Measurements from ENCODE around the gene SLC5A1.

The SLC5A1 gene

DNA sequence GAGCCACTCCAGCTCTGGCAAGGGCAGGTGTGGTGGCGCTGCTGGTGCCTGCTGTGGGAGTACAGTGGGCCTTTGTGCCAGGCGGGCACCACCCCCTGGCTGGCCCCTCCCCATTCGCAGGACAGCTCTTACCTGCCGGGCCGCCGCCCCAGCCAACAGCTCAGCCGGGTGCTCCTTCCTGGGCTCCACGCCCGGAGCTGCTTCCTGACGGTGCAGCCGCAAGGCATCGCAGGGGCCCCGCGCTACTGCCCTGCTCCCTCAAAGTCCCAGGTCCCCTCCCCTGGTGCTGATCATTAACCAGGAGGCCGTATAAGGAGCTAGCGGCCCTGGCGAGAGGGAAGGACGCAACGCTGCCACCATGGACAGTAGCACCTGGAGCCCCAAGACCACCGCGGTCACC, at the start of gene SLC5A1:
Gene SLC5A1 (plus strand): TSS at position 338 of the 400 bp plus-strand sequence. CDS start 21 bp downstream, at position 359.
- no peak for ATAC-seq

DNA sequence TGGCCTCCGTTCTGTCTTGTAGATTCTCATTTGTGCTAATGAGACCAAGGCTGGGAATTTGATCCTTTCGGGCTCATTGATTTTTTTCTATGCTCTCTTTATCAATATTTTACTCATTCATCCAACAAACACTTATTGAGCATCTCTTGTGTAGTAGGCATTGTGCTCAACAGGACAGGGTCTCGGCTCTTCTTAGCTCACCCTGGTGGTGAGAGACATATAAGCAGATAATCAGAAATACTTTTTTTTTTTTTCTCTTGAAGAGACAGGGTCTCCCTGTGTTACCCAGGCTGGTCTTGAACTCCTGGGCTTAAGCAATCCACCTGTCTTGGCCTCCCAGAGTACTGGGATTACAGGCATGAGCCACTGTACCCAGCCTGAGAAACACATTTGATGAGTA, 48.0 kb upstream of the SLC5A1 start:
- ATAC-seq, result no peak

GRCh38 chr22:31995807-31996206, 47.3 kb upstream of the SLC5A1 start:
- ATAC-seq, result no peak

- ATAC-seq, result no peak
Observed at GRCh38 chr22:31998784-31999385, 44.2 kb upstream of the SLC5A1 start.

GRCh38 chr22:32000181-32000580, 42.9 kb upstream of the SLC5A1 start:
- ATAC-seq, result no peak

- ATAC-seq, result no peak
Observed at GRCh38 chr22:32005453-32005852, 37.6 kb upstream of the SLC5A1 start.

- ATAC-seq, result no peak
Observed at GRCh38 chr22:32013200-32013599, 29.9 kb upstream of the SLC5A1 start.

DNA sequence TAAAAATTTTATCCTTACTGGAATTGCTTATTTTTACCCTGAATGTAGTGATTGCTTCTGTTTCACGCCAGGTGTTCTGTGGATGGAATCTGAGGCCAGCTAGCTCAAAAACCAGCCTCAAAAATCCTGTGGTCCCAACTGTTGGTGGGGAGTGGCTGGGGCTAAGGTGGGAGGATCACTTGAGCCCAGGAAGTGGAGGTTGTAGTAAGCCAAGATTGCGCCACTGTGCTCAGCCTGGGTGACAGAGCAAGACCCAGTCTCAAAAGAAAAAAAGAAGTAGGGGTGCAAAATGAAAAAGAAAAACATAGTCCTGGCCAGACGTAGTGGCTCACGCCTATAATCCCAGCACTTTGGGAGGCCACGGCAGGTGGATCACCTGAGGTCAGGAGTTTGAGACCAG, 27.0 kb upstream of the SLC5A1 start:
- no peak for ATAC-seq

DNA sequence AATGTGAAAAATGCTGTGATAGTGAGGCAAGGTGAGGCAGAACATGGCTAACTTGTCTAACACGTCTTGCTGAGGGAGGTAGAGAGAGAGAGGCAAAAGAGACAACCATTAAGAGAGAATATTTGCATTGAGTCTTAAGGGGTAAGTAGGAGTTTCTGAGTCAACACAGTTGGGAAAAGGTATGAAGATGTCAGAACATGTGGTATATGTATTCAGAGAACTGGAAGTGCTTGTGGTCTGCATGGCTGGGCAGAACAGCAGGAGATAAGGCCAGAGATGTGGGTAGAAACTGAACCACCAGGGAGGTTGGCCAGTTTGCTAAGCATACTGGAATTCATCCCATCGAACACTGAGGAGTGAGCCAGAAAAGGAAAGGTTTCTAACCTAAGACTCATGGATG, 25.0 kb upstream of the SLC5A1 start:
- ATAC-seq, result no peak

- ATAC-seq, result peak in 1 of 2 donors; percentile 30
Observed at GRCh38 chr22:32020117-32020516, 22.9 kb upstream of the SLC5A1 start.

GRCh38 chr22:32021716-32022115, 21.3 kb upstream of the SLC5A1 start:
- no peak for ATAC-seq

GRCh38 chr22:32023251-32023827, 19.7 kb upstream of the SLC5A1 start:
- no peak for ATAC-seq

GRCh38 chr22:32024796-32025195, 18.3 kb upstream of the SLC5A1 start:
- ATAC-seq, result no peak

DNA sequence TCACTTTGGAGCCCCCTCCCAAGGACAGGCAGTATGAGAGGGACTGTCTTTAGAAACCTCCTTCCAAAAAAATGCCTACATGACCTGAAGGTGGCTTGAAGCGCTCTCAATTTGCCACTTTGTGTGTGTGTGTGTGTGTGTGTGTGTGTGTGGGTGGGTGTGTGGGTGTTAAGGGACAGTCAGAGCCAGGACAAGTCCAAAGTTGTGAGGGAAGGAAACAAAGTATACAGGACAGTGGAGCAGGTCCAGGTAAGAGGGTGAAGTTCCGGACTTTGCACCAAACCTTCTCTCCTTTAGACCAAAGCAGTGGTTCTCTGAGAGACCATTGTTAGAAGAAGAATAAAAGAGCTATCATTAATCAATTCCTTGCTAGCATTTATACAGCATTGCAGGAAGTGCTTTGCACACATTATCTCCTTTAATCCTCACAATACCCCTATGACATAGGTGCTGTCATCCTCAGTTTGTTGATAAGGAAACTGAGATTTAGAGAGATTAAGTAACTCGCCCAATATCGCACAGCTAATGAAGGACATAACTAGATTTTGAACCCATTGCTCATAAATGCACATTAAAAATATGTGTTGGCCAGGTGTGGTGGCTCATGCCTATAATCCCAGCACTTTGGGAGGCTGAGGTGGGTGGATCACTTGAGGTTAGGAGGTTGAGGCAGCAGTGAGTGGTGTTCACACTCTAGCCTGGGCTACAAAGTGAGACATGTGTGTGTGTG, 12.4 kb upstream of the SLC5A1 start:
- ATAC-seq, result no peak

GRCh38 chr22:32031466-32031865, 11.6 kb upstream of the SLC5A1 start:
- ATAC-seq, result no peak

- ATAC-seq, result no peak
Observed at GRCh38 chr22:32034275-32034674, 8.8 kb upstream of the SLC5A1 start.

- ATAC-seq, result no peak
Observed at GRCh38 chr22:32037236-32037635, 5.8 kb upstream of the SLC5A1 start.

DNA sequence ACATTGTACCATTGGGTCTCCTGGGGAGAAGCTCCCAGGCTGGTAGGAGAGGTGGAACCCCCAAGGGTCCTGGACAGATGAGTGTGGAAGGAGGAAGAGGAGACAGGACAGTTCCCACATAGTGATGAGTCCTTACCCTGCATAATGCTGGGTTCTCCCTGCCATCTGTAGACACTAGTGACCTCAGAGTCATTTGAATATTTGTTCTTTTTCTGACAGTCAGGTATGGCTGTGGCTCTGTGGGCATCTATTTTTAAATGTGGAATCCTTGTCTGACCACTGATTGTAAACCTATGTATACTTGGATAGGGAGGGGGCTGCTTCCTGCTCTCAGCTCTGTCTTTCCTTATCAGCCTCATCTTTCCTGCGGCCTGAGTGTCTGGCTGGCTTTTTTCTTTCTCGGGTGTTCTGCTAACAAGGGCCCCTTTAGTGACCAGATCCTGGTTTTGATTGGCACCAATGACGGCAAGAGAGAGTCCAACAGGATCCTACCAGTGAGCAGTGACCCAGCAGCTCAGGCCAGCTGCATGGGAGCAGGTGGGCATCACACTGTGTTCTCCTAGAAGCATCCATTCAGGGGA, 2.6 kb upstream of the SLC5A1 start:
- no peak for ATAC-seq

GRCh38 chr22:32043391-32043790, 330 bp downstream of the SLC5A1 start:
- ATAC-seq, result no peak

GRCh38 chr22:32044477-32044876, 1.4 kb downstream of the SLC5A1 start:
- ATAC-seq, result no peak

DNA sequence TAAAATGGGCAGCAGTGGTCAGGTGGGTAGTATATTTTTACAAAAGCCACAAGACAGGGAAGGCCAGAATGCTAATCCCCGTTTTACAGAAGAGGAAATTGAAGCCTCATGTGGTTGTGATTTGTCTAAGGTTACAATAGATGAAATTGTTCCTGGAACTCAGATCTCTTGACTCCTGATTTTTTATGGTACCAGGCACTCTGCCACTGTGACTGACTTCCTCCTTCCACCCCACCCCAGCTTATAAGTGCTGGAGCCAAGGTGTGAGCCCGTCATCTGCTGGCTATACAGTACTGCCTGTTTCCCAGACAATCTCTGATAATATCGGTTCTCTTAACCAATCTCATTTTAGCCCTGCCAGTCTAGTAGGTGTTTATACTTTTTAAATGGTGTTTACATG, 1.9 kb downstream of the SLC5A1 start:
- no peak for ATAC-seq

GRCh38 chr22:32048069-32048468, 5.0 kb downstream of the SLC5A1 start:
- no peak for ATAC-seq

DNA sequence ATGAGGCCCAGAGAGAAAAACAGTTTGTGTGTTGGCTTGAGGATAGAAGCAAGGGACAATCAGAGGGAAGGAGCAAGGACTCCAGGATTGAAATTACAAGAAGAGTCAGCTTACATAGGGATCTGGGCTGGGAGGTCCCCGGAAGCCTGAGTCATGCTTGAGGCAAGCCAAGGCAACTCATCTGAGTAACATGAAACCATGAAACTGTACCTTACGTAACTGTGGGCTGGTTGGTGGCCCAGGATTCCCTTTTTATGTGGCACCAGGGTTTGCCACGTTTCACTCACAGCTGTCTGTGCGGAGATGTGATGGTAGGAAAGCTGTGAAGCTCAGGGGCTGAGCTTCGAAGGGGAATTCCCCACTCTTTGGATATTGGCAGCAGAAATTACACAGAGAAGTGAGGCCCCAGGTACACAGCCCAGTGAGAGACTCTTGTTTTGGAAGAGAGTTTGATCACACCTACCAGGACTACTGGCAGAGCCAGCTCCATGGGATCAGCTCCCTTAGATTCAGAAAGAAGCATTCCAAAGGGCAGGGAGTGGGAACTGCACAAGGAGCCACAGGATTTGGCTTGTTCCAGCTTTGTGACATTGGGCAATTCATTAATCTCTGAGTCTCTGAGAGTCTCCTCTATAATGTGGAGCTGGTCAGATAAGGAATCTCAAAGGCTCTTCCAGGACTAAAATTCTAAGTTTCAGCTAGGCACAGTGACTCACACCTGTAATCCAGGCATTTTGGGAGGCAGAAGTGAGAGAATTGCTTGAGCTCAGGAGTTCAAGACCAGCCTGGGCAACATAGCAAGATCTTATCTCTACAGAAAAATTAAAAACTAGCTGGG, 7.8 kb downstream of the SLC5A1 start:
- ATAC-seq, result peak; percentile 76 to 87

Measured in activated CD4-positive, CD25-positive, alpha-beta regulatory T cell treated with anti-CD3 and anti-CD28 coated beads, Interleukin-2, amount 50 U/mL, for 24 hours (primary cell).